Measurements from ENCODE around the gene PLEKHN1.

Gene PLEKHN1

GRCh38 chr1:925561-926421 is 40.5 kb upstream of the PLEKHN1 start:
- peak overlapping the region; percentile 53 for H3K4me3 ChIP-seq (ENCODE audit: low read depth, low read length)
- no peak for DNase-seq (ENCODE audit: low read depth)
- TF ChIP-seq CTCF (IDR thresholded peaks at IDR 0.05; ENCODE audit: control insufficient read depth, extremely low read depth, insufficient read depth) = no peak

GRCh38 chr1:927234-927633 is 39.0 kb upstream of the PLEKHN1 start:
- no peak for TF ChIP-seq CTCF (IDR thresholded peaks at IDR 0.05; ENCODE audit: control insufficient read depth, extremely low read depth, insufficient read depth)
- H3K4me3 ChIP-seq (ENCODE audit: low read depth, low read length) = no peak overlapping the region
- DNase-seq (ENCODE audit: low read depth) = no peak

GRCh38 chr1:927748-928147 is 38.5 kb upstream of the PLEKHN1 start:
- DNase-seq (ENCODE audit: low read depth) = no peak
- H3K4me3 ChIP-seq (ENCODE audit: low read depth, low read length) = no peak overlapping the region
- TF ChIP-seq CTCF (IDR thresholded peaks at IDR 0.05; ENCODE audit: control insufficient read depth, extremely low read depth, insufficient read depth) = no peak

GRCh38 chr1:928825-929661 is 37.2 kb upstream of the PLEKHN1 start:
- DNase-seq (ENCODE audit: low read depth) = no peak
- no peak for TF ChIP-seq CTCF (IDR thresholded peaks at IDR 0.05; ENCODE audit: control insufficient read depth, extremely low read depth, insufficient read depth)
- no peak overlapping the region for H3K4me3 ChIP-seq (ENCODE audit: low read depth, low read length)

- DNase-seq (ENCODE audit: low read depth) = no peak
- TF ChIP-seq CTCF (IDR thresholded peaks at IDR 0.05; ENCODE audit: control insufficient read depth, extremely low read depth, insufficient read depth) = no peak
Observed at GRCh38 chr1:929712-930632, 36.3 kb upstream of the PLEKHN1 start.

GRCh38 chr1:930633-931138 is 35.6 kb upstream of the PLEKHN1 start:
- DNase-seq (ENCODE audit: low read depth) = no peak
- no peak for TF ChIP-seq CTCF (IDR thresholded peaks at IDR 0.05; ENCODE audit: control insufficient read depth, extremely low read depth, insufficient read depth)
- H3K4me3 ChIP-seq (ENCODE audit: low read depth, low read length) = no peak overlapping the region

More at GRCh38 chr1:929712-930632, 36.3 kb upstream of the PLEKHN1 start:
- no peak overlapping the region for H3K4me3 ChIP-seq (ENCODE audit: low read depth, low read length)
